Measurements from ENCODE around the gene ZNF318.
"Not testable (repeated sequence)": the region's sequence is repeated elsewhere in the genome, so short reads cannot be mapped to it uniquely, and the experiment has no call there.

The ZNF318 gene, protein sequence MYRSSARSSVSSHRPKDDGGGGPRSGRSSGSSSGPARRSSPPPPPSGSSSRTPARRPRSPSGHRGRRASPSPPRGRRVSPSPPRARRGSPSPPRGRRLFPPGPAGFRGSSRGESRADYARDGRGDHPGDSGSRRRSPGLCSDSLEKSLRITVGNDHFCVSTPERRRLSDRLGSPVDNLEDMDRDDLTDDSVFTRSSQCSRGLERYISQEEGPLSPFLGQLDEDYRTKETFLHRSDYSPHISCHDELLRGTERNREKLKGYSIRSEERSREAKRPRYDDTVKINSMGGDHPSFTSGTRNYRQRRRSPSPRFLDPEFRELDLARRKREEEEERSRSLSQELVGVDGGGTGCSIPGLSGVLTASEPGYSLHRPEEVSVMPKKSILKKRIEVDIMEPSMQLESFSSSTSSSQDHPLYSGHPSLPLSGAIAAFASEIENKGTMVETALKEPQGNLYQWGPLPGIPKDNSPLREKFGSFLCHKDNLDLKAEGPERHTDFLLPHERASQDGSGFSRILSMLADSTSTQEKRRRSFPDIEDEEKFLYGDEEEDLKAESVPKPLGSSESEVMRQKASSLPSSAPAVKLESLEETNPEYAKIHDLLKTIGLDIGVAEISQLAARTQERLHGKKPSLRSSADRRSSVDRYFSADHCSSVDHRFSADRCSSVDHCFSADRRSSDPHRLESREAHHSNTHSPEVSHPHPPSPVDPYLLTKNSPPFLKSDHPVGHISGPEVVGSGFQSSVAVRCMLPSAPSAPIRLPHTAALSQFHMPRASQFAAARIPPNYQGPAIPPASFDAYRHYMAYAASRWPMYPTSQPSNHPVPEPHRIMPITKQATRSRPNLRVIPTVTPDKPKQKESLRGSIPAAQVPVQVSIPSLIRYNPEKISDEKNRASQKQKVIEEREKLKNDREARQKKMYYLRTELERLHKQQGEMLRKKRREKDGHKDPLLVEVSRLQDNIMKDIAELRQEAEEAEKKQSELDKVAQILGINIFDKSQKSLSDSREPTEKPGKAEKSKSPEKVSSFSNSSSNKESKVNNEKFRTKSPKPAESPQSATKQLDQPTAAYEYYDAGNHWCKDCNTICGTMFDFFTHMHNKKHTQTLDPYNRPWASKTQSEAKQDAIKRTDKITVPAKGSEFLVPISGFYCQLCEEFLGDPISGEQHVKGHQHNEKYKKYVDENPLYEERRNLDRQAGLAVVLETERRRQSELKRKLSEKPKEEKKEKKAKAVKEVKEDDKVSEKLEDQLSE (N-terminal part only)

DNA sequence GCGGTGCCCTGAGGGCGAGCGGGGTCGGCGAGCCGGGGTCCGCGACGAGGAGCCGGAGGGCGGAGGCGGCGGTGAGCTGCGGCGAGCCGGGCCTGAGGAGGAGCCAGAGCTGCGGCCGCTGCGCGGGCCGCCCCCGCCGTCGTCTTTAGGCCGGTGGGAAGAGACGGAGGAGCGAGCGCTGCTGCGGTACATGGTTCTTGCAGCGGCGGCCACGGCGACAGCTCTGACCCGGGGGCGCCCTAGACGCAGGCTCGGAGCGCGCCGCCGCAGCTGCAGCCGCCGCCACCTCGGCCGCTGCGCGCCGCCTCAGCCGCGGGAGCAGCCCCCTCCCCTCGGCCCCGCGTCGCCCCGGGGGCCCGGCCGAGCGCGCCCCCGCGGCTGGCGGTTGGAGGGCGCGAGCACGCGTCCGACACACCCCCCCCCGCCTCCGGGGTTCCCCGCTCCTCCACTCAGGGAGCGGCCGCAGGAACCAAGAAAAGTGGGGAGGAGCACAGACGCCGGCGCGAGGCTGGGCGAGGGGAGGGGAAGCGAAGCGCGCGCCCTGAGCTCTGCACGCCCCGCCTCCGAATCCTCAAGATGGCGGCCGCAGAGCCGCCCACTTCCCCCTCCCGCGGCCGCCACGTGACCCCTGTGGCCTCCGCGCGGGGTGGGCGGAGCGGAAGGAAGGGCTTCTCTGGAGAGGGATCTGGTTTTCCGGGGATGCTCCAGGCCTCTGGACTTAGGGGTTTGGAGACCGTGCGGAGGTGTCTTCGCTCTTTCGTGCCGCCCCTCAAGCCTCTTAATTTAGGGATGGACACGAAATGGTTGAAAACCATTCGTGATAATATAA, at the start of gene ZNF318:
Gene ZNF318, minus strand, starts transcription at position 474 of the 829 bp plus-strand sequence. Its CDS starts 282 bp downstream, at position 192.
- peak; percentile 94 to 95 for DNase-seq (ENCODE audit: low read depth in 2 of 2)

DNA sequence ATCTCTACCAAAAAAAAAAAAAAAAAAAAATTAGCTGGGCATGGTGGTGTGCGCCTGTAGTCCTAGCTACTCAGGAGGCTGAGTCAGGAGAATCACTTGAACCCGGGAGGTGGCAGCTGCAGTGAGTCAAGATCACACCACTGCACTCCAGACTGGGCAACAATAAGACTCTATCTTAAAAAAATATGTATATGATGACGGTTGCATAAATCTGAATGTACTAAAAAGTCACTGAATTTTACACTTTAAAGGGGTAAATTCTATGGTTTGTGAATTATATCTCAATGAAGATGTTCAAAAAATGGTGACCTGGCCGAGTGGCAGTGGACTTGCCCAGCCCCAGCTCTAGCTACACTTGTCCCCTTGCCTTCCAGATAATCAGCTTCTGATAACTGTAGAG, 47.5 kb upstream of the ZNF318 start:
- DNase-seq (ENCODE audit: low read depth in 2 of 2): no peak

DNA sequence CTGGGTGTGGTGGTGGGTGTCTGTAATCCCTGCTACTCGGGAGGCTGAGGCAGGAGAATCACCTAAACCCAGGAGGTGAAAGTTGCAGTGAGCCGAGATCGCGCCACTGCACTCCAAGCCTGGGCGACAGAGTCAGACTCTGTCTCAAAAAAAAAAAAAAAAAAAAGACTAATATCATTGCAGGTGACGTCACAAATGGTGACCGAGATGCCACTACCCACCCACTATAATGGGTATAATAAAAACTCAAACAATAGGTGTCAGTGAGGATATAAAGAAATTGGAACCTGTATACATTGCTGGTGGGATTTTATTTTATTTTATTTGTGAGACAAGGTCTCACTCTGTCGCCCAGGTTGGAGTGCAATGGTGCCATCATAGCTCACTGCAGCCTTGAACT, 45.8 kb upstream of the ZNF318 start:
- not testable (repeated sequence) for DNase-seq (ENCODE audit: low read depth in 2 of 2)

DNA sequence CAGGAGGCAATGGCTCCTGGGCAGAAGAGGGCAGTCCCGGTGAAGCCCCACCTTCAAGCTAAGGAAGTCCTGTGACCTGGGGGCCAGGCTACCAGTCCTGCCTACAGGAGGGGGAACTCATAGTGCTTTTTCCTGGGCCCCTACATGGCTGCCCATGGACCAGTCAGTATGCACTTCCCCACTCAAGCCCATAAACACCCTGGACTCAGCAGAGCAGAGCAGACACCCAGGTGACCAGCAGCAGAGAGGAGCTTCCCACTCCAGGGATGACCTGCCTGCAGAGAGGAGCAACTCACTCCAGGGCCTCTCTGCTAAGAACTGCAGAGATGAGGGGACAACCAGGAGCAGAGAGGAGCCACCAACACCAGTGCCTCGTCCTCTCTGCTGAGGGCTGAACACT, 43.6 kb upstream of the ZNF318 start:
- no peak for DNase-seq (ENCODE audit: low read depth in 2 of 2)

DNA sequence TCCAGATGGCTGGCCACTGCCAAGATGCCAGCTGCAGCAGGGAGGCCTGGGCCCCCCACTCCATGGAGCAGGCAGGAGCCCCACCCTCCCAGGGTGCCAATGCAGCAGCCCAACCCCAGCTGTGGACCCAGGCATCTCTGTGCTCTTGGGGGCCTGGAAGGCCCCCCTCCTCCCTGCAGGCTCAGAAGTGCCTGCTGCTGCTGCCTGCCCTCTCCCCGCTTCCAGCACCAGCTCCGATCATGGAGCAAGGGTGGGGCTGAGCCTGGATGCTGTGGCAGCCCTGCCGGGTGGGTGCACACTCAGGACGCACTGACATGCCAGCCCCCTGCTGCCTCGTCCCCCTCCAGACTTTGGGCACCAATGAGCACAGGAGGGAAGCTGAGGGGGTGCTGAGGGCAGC, 43.1 kb upstream of the ZNF318 start:
- no peak for DNase-seq (ENCODE audit: low read depth in 2 of 2)

DNA sequence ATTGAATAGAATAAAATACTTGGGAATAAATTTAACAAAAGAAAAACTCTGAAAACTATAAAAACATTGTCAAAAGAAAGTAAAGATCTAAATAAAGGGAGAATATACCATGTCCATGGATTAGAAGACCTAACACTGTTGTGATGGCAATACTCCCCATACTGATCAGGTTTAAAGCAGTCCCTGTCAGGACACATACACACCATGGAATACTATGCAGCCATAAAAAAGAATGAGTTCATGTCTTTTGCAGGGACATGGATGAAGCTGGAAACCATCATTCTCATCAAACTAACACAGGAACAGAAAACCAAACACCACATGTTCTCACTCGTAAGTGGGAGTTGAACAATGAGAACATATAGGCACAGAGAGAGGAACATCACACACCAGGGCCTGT, 41.3 kb upstream of the ZNF318 start:
- not testable (repeated sequence) for DNase-seq (ENCODE audit: low read depth in 2 of 2)

DNA sequence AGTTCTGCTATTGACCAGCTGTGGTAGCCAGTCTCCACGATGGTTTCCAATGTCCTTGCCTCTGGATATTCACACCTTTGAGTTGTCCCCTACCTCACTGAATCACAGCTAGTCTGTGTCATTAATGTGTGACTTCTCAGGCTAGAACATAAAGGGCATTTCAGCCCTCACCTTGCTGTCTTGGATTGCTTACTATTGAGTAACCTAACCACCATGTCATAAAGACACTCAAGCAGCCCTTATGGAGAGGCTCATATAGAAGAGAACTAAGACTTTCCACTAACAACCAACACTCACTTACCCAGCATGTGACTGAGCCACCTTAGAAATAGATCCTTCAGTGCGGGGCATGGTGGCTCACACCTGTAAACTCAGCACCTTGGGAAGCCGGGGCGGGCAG, 38.8 kb upstream of the ZNF318 start:
- no peak for DNase-seq (ENCODE audit: low read depth in 2 of 2)

DNA sequence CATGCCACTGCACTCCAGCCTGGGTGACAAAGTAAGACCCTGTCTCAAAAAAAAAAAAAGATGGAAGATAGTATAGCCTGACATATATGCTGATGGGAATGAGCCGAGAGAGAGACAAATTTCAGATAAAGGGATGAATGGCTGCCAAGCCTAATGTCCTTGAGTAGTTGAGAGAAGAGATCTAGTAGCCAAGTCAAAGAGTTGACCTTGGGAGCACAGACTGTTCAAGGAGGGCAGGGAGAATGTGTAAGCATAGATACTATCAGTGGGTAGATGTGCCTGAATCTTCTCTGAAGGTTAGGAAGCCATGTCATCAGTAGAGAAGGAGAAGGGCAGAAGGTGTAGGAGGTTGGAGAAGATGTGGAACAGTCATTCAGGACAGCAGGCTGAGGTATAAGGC, 37.8 kb upstream of the ZNF318 start:
- no peak for DNase-seq (ENCODE audit: low read depth in 2 of 2)

DNA sequence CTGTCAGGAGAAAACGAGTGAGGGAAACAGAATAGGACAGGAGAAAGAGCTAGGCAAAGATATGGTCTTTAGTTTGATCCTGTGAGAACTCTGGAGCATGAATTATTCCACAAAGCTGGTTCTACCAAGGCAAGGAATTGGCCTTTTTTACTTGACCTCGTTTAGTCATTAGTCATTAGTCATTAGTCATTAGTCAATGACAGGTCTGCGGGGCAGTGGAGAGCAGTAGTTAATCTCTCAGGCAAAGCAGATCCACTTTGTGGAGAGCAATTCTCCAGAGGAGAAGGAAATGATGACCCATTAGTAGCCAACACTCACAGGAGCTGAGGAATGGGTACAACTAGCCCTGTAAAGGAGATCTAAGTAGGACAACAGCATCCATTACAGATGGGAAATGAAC, 35.9 kb upstream of the ZNF318 start:
- DNase-seq (ENCODE audit: low read depth in 2 of 2): no peak

DNA sequence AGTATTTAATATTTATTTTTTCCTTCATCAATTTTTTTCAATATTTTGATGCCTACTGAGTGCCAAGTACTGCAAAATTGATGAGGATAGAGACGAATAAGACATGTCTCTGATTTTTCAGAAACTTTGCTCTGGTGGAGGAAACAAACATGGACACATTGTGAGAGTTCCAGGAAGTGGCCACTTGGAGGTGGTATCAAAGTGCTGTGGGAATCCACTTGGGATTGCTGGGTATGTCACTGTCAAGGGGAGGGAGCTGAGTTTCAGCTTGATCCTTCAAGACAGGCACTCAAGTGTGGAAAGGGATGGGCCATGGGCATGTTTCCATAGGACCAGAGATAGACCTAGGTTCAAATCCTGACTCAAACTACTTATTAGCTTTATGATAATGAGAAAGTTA, 33.4 kb upstream of the ZNF318 start:
- no peak for DNase-seq (ENCODE audit: low read depth in 2 of 2)

DNA sequence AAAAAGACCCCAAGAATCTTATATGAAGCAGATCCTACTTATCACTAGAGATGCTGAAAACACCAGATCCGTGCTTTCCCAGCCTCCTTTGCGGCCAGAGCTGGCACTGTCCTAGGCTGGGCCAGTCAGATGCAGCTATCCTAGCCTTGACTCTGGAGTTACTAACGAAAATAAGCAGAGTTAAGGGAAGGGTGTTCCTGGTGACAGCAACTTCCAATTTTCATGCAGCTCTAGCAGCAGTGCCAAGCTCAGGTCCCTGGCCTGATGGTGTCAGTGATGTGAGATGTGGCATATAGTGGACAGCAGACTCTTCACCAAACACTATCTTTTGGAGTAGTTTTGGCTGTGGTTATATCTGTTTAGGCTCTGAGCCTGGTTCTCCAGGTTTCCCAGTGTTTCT, 32.3 kb upstream of the ZNF318 start:
- DNase-seq (ENCODE audit: low read depth in 2 of 2): no peak

DNA sequence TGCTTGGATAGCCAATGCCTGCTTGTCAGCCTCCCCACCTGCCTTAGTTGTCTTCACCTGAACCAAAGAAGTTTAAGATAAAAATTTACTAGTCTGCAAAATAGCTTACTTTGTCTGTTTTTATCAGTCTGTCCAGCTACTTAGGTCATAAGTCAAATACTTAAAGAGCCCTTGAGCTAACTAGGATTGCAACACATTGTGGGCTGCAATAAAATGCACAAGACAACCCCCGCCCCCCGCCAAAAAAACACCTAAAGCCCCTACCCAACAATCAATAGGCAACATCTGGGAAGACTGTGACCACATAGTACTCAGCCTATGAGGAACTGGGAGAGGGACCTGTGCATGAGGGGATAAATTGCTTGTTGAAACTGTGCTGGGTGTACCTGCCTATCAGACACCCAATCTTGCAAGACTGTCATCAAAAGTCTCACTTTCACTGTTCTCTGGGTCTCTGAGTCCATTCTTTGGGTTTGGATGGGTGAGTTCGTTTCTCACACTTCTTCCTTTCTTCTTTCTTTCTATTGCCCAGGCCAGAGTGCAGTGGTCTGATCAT, 30.6 kb upstream of the ZNF318 start:
- no peak for DNase-seq (ENCODE audit: low read depth in 2 of 2)

DNA sequence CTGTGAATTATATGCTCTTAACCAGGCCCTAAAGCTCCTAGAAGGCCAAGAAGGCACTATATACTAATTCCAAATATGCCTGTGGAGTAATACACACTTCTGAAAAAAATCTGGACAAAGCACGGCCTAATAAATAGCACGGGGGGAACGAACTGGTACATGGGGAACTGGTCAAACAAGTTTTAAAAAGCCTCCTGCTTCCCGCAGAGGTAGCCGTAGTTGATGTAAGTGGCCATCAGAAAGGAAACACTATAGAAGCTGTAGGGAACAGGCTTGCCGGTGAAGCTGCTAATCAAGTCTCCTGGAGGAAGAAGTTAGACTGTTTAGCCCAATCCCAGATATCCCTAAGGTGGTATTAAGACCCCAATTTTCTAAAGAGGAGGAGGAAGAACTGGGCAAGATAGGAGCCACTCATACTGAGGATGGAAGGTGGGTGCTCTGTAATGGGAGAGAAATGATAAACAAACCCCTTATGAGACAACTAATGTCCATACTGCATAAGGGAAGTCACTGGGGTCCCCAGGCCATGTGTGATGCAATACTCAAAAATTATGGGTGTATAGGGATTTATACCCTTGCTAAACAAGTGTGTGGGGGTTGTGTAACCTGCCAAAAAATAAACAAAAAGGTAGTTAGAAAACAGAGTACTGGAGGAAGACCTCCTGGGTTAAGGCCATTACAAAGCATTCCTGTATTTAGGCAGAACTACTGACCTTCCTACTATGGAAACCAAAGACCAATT, 27.1 kb upstream of the ZNF318 start:
- no peak for DNase-seq (ENCODE audit: low read depth in 2 of 2)

DNA sequence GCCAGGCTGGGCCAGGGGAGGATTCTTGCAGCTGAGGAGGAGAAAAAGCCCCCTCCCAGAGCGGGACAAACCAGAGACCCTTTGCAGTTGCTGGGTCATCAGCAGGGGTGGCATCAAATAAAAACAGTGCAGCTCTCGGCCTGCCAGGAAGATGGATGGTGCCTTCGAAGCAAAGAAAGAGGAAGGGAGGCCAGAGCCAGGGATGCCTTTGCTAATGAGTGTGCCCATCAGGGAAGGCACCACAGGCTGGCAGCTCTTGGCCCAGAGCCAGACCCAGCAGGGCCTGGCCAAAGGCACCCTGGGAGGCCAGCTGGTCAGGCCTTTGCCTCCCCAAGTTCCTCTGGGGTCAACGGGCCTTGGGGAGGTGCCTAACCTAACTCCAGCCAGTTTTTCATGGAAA, 26.3 kb upstream of the ZNF318 start:
- DNase-seq (ENCODE audit: low read depth in 2 of 2): no peak

DNA sequence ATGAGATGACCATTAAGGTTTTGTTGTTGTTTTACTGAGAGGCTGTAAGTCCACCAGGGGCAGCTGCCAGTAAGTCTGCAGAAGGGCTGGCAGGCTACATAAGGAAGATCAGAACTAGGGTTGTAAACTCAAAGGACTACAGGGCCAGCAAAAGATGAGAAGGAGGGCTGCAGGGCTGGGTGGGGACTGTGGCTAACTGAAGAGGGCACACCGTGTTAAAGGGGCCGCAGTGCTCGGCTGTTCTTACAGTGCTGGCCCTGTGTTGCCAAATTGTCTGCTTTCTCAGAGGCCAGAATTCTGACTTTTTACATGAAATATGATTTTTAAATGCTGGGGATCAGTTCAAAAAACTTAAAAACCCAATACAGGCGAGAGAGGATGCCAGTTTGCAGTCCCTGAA, 25.5 kb upstream of the ZNF318 start:
- no peak for DNase-seq (ENCODE audit: low read depth in 2 of 2)

DNA sequence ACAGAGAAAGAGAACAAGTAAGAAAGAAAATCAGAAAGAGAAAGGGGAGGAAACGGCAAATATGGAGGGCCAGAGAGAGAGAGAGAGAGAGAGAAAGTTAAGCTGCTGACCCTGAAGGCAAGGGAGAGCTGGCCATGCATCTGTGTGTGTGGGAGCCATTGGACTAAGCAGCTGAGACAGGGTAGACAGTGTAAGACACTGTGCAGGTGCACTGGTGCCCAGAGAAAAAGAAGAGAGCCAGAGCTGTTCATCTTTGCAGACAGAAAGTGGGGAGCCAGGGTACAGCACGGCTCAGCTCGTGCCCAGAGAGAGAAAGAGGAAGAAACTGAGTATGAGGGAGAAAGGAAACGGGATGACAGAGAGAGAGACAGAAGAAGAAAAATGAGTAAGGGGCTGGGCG, 24.2 kb upstream of the ZNF318 start:
- no peak for DNase-seq (ENCODE audit: low read depth in 2 of 2)

DNA sequence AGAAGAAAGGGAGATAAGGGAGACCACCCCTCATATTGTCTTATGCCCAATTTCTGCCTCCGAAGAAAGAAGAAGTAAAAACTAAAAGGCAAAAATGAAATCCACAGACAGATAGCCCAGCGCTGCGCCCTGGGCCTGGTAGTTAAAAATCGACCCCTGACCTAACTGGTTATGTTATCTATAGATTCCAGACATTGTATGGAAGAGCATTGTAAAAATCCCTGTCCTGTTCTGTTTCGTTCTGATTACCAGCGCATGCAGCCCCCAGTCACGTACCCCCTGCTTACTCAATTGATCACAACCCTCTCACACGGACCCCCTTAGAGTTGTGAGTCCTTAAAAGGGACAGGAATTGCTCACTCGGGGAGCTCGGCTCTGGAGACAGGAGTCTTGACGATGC, 23.7 kb upstream of the ZNF318 start:
- not testable (repeated sequence) for DNase-seq (ENCODE audit: low read depth in 2 of 2)

DNA sequence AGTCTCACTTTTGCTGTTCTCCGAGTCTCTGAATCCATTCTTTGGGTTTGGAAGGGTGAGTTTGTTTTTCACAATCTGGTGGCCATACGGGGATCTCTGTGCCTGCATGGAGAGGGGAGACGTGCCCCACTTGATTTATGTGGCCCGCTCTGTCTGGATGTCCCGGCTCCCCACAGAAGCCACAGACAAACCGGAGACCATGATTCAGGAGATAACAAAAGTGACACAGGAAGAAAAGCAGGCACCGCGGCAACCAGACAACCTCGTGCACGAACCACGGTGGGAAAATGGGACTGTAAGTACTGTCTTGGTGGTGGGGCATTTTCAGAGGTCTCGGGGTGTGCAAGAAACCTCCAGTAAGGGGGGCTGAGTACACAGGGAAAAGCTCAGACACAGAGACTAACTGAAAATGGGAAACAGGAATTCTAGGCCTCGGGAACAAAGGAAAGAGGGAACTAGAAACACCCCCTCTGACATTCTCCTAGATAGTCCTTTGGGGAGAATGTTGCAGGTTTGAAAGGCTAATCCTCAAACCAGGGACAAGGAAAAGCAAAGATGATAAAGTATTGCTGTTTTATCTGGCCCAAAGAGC, 22.1 kb upstream of the ZNF318 start:
- no peak for DNase-seq (ENCODE audit: low read depth in 2 of 2)

DNA sequence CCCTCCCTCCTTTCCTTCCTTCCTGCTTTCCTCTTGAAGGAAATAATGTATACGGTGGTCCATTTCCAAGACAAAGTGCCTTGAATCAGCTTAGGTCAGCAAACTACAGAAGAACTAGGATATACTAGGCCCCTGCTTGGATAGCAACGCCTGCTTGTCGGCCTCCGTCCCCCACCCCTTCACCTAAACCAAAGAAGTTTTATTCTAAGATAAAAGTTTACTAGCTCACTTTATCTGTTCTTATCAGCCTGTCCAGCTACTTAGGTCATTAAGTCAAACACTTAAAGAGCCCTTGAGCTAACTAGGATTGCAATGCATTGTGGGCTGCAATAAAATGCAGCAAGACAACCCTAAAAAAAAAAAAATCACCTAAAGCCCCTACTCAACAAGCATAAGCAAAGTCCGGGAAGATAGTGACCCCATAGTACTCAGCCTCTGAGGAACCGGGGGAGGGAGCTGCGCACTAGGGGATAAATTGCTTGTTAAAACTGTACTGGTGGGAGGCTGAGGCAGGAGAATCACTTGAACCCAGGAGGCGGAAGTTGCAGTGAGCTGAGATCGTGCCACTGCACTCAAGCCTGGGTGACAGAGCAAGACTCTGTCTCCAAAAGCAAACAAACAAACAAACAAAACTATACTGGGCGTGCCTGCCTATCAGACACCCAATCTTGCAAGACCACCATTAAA, 21.4 kb upstream of the ZNF318 start:
- not testable (repeated sequence) for DNase-seq (ENCODE audit: low read depth in 2 of 2)

All from fibroblast of skin of left biceps (primary cell).